ENCODE results near the gene PRR18. TPM values are rescaled to one million over a fixed set of nuclear protein-coding genes. Genes with fewer than 3 reads are reported as not detected.
A peak's percentile ranks its signal among the peaks of the same experiment; 100 is the strongest.

Gene PRR18
- total RNA-seq, 1 experiment from 2014 or later = not detected

- Histone ChIP-seq H2AFZ (ENCODE audit: low read length) (no peak overlapping the region), H3F3A (ENCODE audit: low read length, unreplicated experiment) (no peaks in the 10 kb centered on the region), H3K79me2 (ENCODE audit: low read length) (no peaks in the 10 kb centered on the region), H3K9ac (ENCODE audit: low read length) (no peak overlapping the region), H3K9me3 (ENCODE audit: low read length) (no peaks in the 10 kb centered on the region), H4K20me1 (ENCODE audit: low read length) (no peaks in the 10 kb centered on the region), H3K36me3 (ENCODE audit: low read depth, low read length) (no peaks in the 10 kb centered on the region), H3K9me2 (replicated peaks; ENCODE audit: low read length) (no peaks in the 10 kb centered on the region), H3K4me3 (ENCODE audit: low read length) (no peak overlapping the region), H3K27ac (ENCODE audit: low read length) (no peak overlapping the region), H3K4me2 (ENCODE audit: low read length) (no peak overlapping the region), H3K27me3 (ENCODE audit: low read length) (peaks cover 11% of the 10 kb centered on the region), H3K4me1 (ENCODE audit: insufficient read depth, low read length) (peaks cover under 1% of the 10 kb centered on the region; the same call in 1 of the 2 replicates)
- intact Hi-C loops (cut with micrococcal nuclease) = no loop called here
- TF ChIP-seq, protein P1, sequence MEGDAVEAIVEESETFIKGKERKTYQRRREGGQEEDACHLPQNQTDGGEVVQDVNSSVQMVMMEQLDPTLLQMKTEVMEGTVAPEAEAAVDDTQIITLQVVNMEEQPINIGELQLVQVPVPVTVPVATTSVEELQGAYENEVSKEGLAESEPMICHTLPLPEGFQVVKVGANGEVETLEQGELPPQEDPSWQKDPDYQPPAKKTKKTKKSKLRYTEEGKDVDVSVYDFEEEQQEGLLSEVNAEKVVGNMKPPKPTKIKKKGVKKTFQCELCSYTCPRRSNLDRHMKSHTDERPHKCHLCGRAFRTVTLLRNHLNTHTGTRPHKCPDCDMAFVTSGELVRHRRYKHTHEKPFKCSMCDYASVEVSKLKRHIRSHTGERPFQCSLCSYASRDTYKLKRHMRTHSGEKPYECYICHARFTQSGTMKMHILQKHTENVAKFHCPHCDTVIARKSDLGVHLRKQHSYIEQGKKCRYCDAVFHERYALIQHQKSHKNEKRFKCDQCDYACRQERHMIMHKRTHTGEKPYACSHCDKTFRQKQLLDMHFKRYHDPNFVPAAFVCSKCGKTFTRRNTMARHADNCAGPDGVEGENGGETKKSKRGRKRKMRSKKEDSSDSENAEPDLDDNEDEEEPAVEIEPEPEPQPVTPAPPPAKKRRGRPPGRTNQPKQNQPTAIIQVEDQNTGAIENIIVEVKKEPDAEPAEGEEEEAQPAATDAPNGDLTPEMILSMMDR (conservative IDR thresholded peaks at IDR 0.05; ENCODE audit: low read depth, low read length) = no peak
- TF ChIP-seq EZH2 (IDR thresholded peaks at IDR 0.05; ENCODE audit: low read length, unreplicated experiment) (no peak), EZH2phosphoT487 (IDR thresholded peaks at IDR 0.05; ENCODE audit: borderline replicate concordance, low read length) (no peak)
- ChIA-PET POLR2A (ENCODE audit: unreplicated experiment) (no interaction called here), CTCF (no interaction called here)
- BruUV-seq (replicated peaks) = no TSS peak
- peak; percentile 50; the same call in 1 of the 2 replicates for ATAC-seq
- DNase-seq = no peak
Observed at GRCh38 chr6:166307082-166308032, 835 bp downstream of the PRR18 start.

- ChIA-PET POLR2A (ENCODE audit: unreplicated experiment) (no interaction called here), CTCF (no interaction called here)
- Histone ChIP-seq H2AFZ (ENCODE audit: low read length) (no peak overlapping the region), H3K9me2 (replicated peaks; ENCODE audit: low read length) (no peaks in the 10 kb centered on the region), H3F3A (ENCODE audit: low read length, unreplicated experiment) (no peaks in the 10 kb centered on the region), H3K4me2 (ENCODE audit: low read length) (no peak overlapping the region), H3K27me3 (ENCODE audit: low read length) (peaks cover 11% of the 10 kb centered on the region), H4K20me1 (ENCODE audit: low read length) (no peaks in the 10 kb centered on the region), H3K4me1 (ENCODE audit: insufficient read depth, low read length) (peaks cover 9% of the 10 kb centered on the region; the same call in 1 of the 2 replicates), H3K36me3 (ENCODE audit: low read depth, low read length) (no peaks in the 10 kb centered on the region), H3K9me3 (ENCODE audit: low read length) (no peaks in the 10 kb centered on the region), H3K27ac (ENCODE audit: low read length) (no peak overlapping the region), H3K9ac (ENCODE audit: low read length) (no peak overlapping the region), H3K79me2 (ENCODE audit: low read length) (no peaks in the 10 kb centered on the region), H3K4me3 (ENCODE audit: low read length) (no peak overlapping the region)
- TF ChIP-seq EZH2 (IDR thresholded peaks at IDR 0.05; ENCODE audit: low read length, unreplicated experiment) (no peak), EZH2phosphoT487 (IDR thresholded peaks at IDR 0.05; ENCODE audit: borderline replicate concordance, low read length) (no peak)
- TF ChIP-seq, protein P1 (conservative IDR thresholded peaks at IDR 0.05; ENCODE audit: low read depth, low read length) = no peak
- no peak for DNase-seq
- BruUV-seq (replicated peaks) = no TSS peak
- no peak for ATAC-seq
- intact Hi-C loops (cut with micrococcal nuclease) = no loop called here
Observed at GRCh38 chr6:166306378-166307081, 1.7 kb downstream of the PRR18 start.

Measured in PC-3 (cell line).